Retina (tissue), 1 donor: Measurements from ENCODE around the gene CREBRF.

ENCODE experiments used
- DNase-seq: peaks from one replicate; pipeline ENCODE4 v3.0.0-alpha.2; 2016

The CREBRF gene

GRCh38 chr5:173158366-173158765, 102.2 kb downstream of the CREBRF start:
- no peak for DNase-seq

- no peak for DNase-seq
These were observed 103.1 kb downstream of the CREBRF start for GRCh38 chr5:173159256-173159655.

- no peak for DNase-seq
These were observed 105.0 kb downstream of the CREBRF start for GRCh38 chr5:173161148-173161547.

DNA sequence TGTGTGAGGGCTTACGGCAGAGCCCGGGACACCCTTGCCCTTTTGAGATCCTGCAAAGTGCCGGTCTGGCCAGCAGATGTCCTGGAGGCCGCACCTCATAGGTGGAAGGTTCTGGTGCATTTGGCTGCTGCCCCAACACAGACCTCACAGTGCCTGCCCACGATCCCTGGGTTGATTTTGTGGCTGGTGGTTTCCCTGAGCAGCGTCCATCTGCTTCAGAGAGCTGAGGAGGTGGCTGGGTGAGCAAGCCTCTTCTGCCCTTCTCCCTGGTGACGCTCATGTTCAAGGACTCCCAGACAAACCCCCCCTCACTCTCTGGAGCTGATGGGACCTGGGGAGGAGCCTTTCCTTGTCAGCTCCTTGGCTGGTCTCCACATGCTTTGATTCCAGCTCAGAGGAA, 107.1 kb downstream of the CREBRF start:
- no peak for DNase-seq

- no peak for DNase-seq
These were observed 109.2 kb downstream of the CREBRF start for GRCh38 chr5:173165177-173166016.

GRCh38 chr5:173172166-173172565, 116.0 kb downstream of the CREBRF start:
- DNase-seq, result no peak

DNA sequence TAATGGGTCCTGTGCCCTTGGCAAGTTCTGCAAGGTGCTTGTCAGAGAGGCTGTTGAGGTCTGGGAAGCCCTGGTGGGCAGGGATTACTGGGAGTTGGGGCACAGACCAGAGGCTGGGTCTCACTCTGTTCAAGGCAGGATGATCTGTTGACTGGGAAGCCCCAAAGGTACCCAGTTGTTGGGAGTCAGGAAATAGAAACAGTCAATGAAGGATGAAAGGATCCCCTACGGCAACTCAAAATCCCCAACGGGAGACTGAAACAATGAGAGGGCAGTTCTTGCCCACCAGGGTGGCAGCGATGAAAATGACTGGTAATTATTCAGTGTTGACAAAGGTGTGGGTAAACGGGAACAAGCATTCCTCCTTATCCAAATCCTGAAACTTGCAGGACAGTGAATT, 119.4 kb downstream of the CREBRF start:
- no peak for DNase-seq

DNA sequence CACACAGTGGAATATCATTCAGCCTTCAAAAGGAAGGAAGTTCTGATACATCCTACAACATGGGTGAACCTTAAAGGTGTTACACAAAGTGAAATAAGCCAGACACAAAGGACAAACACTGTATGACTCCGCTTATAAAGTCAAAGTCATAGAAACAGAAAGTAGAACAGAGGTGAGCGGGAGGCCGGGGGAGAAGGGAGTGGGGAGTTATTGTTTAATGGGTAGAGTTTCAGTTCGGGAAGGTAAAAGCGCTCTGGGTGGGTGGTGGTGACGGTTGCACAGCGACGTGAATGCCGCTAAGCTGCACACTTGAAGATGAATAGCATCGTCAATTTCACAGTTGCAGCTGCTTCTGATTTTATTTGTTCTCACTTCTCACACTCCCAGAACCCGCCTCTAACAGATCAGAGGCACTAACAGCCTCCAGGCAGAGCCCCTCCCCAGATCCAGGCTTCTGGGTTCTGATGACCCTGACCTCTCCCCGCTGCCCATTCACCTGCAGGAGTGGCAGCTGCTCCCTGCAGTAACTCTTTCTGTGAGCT, 122.3 kb downstream of the CREBRF start:
- no peak for DNase-seq

GRCh38 chr5:173180331-173180730, 124.2 kb downstream of the CREBRF start:
- no peak for DNase-seq

DNA sequence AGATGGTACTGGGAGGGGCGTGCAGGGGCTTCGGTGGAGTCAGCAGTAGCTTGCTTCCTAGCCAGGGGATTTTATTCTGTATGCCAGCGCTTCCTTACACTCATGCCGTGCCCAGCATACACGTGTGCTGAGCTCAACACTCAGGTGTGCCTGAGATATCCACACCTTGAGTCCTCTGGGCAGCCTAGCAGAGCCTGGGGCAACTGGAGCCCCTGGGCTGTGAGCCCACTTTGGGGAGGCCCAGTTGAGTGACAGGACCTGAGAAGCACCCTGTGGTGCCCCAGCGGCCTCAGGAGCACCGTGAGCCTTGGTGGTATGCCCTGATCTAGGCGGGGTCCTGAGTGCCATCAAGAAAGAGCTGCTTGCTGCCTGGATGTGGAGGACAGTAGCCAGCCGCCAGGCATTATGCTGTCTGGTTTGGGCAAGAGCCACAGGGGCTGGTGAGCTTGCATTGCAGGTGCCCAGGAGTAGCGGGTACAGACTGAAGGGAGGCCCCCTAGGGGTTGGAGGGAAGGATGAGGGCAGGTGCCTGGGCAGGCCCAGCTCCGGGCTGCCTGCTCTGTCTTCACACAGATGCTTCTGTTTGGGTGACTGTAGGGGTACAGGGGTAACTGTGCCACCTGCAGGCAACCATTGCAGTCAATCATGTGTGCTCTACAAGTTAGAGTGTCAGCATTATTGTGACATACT, 131.0 kb downstream of the CREBRF start:
- no peak for DNase-seq

GRCh38 chr5:173188280-173188679, 132.1 kb downstream of the CREBRF start:
- DNase-seq, result no peak
